ENCODE measurements around the gene RNF214. TPM values are rescaled to one million over a fixed set of nuclear protein-coding genes. Genes with fewer than 3 reads are reported as not detected.

Gene RNF214
- total and polyA plus RNA-seq, 2 of the 4 experiments (the other 2 are of a cell fraction), result 7.9 to 14.8 TPM

DNA sequence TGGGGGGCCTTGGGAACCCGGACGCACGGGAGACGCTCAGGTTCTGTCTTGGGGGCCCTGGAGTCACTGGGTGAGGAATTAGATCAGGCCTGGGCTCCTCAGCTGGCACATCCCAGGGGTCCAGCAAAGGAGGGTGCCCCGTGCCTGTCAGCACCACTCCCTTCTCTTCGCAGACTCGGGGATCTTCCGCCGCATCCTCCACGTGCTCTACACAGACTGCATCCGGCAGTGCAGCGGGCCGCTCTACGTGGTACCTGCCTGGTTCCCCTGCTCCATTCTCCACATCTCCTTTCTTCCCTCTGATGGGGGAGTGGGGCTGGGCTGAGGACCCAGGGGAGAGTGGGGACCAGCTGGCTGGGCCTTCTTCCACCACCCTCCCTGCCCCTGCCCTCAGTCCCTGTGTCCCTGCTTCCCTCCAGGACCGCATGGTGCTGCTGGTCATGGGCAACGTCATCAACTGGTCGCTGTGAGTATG, 40.0 kb upstream of the RNF214 start:
- in situ Hi-C loops (cut with MboI; ENCODE audit: low sequenced_read_pairs) (no loop called here), dilution Hi-C loops (cut with HindIII; ENCODE audit: low sequenced_read_pairs, unreplicated experiment) (no loop called here), intact Hi-C loops (cut with micrococcal nuclease) (no loop called here)
- Histone ChIP-seq H4K5ac (ENCODE audit: low read depth, low read length) (no peak overlapping the region), H3K4me1 (ENCODE audit: control insufficient read depth, insufficient read depth, low read length) (peaks cover under 1% of the 10 kb centered on the region; the same call in 1 of the 2 replicates), H2BK20ac (ENCODE audit: low read depth, low read length) (no peak overlapping the region), H3K56ac (ENCODE audit: extremely low read depth, insufficient read depth, low read length) (no peak overlapping the region), H3K27ac (ENCODE audit: insufficient read depth, low read length) (no peak overlapping the region), H3K4me3 (ENCODE audit: insufficient read depth, low read depth, low read length) (no peak overlapping the region), H3K4ac (ENCODE audit: low read depth, low read length) (no peak overlapping the region), H3K9me1 (ENCODE audit: insufficient read depth, low read length) (peaks cover 4% of the 10 kb centered on the region; the same call in 1 of the 2 replicates), H3K9me3 (ENCODE audit: control insufficient read depth, insufficient read depth, low read length) (no peaks in the 10 kb centered on the region), H2BK15ac (ENCODE audit: low read depth, low read length) (no peak overlapping the region), H4K91ac (ENCODE audit: insufficient read depth, low read depth, low read length) (no peak overlapping the region), H2AK9ac (replicated peaks; ENCODE audit: low read depth, low read length, poor library complexity) (peak overlapping the region; percentile 42), H3K23ac (ENCODE audit: low read depth, low read length) (no peak overlapping the region), H2BK120ac (ENCODE audit: low read depth, low read length) (no peak overlapping the region), H3K14ac (replicated peaks; ENCODE audit: low read depth, low read length) (no peak overlapping the region), H3K9ac (ENCODE audit: low read depth, low read length) (no peak overlapping the region), H4K8ac (ENCODE audit: low read depth in 2 of 2, low read length in 2 of 2) (no peak overlapping the region), H2AFZ (replicated peaks; ENCODE audit: low read length, poor library complexity) (no peak overlapping the region), H2BK5ac (ENCODE audit: low read depth, low read length, poor library complexity, severe bottlenecking) (no peak overlapping the region), H3K79me1 (ENCODE audit: low read depth in 1 of 2, low read length in 2 of 2) (peaks cover 0 to 9% of the 10 kb centered on the region in 2 experiments; a peak in 2 of 4 replicates), H3K18ac (ENCODE audit: low read depth, low read length) (no peak overlapping the region), H3K4me2 (ENCODE audit: low read depth, low read length) (no peak overlapping the region), H4K20me1 (ENCODE audit: insufficient read depth, low read length) (no peaks in the 10 kb centered on the region), H3K36me3 (ENCODE audit: control insufficient read depth, insufficient read depth, low read length) (peaks cover 61% of the 10 kb centered on the region), H2AK5ac (ENCODE audit: low read depth, low read length) (no peak overlapping the region), H3K27me3 (ENCODE audit: control insufficient read depth, insufficient read depth, low read length) (no peaks in the 10 kb centered on the region)
- no CpG with 5 or more reads among the region's 17 CpGs for WGBS, 2 experiments (ENCODE audit: extremely low coverage in 2 of 2, insufficient read length in 1 of 2)
- DNase-seq, result no peak
- TF ChIP-seq, protein P1, sequence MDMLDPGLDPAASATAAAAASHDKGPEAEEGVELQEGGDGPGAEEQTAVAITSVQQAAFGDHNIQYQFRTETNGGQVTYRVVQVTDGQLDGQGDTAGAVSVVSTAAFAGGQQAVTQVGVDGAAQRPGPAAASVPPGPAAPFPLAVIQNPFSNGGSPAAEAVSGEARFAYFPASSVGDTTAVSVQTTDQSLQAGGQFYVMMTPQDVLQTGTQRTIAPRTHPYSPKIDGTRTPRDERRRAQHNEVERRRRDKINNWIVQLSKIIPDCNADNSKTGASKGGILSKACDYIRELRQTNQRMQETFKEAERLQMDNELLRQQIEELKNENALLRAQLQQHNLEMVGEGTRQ (IDR thresholded peaks at IDR 0.05; ENCODE audit: low read depth, low read length), result no peak
- TF ChIP-seq MXI1 (IDR thresholded peaks at IDR 0.05; ENCODE audit: borderline replicate concordance, low read depth, low read length) (no peak), CHD1 (IDR thresholded peaks at IDR 0.05; ENCODE audit: low read depth, low read length) (no peak), POLR2A (IDR thresholded peaks at IDR 0.05; ENCODE audit: low read depth, low read length) (no peak), MAZ (IDR thresholded peaks at IDR 0.05; ENCODE audit: borderline replicate concordance, low read depth, low read length) (no peak), NFE2L2 (IDR thresholded peaks at IDR 0.05; ENCODE audit: low read depth, low read length) (no peak), BHLHE40 (IDR thresholded peaks at IDR 0.05; ENCODE audit: low read depth, low read length) (no peak), MAFK (IDR thresholded peaks at IDR 0.05; ENCODE audit: low read depth, low read length) (no peak)
- TF ChIP-seq, protein P2, sequence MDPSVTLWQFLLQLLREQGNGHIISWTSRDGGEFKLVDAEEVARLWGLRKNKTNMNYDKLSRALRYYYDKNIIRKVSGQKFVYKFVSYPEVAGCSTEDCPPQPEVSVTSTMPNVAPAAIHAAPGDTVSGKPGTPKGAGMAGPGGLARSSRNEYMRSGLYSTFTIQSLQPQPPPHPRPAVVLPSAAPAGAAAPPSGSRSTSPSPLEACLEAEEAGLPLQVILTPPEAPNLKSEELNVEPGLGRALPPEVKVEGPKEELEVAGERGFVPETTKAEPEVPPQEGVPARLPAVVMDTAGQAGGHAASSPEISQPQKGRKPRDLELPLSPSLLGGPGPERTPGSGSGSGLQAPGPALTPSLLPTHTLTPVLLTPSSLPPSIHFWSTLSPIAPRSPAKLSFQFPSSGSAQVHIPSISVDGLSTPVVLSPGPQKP (IDR thresholded peaks at IDR 0.05; ENCODE audit: borderline replicate concordance, low read depth, low read length), result no peak
- TF ChIP-seq, protein P3, sequence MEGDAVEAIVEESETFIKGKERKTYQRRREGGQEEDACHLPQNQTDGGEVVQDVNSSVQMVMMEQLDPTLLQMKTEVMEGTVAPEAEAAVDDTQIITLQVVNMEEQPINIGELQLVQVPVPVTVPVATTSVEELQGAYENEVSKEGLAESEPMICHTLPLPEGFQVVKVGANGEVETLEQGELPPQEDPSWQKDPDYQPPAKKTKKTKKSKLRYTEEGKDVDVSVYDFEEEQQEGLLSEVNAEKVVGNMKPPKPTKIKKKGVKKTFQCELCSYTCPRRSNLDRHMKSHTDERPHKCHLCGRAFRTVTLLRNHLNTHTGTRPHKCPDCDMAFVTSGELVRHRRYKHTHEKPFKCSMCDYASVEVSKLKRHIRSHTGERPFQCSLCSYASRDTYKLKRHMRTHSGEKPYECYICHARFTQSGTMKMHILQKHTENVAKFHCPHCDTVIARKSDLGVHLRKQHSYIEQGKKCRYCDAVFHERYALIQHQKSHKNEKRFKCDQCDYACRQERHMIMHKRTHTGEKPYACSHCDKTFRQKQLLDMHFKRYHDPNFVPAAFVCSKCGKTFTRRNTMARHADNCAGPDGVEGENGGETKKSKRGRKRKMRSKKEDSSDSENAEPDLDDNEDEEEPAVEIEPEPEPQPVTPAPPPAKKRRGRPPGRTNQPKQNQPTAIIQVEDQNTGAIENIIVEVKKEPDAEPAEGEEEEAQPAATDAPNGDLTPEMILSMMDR (conservative IDR thresholded peaks at IDR 0.05; ENCODE audit: low read depth, low read length), result no peak
- ATAC-seq (ENCODE audit: low read depth), result no peak
- POLR2A ChIA-PET (ENCODE audit: unreplicated experiment), result no interaction called here
- CTCF ChIA-PET, result no interaction called here
- no TSS peak for BruUV-seq (replicated peaks)
